Hepatocyte (in vitro differentiated cells): ENCODE results near the gene RBM19. TPM values are rescaled to one million over a fixed set of nuclear protein-coding genes. Genes with fewer than 3 reads are reported as not detected.

Source experiments
- DNase-seq: peaks from one replicate; pipeline ENCODE4 v3.0.0-alpha.2; 2016; ENCODE audit warnings: low spot score
- H2AFZ ChIP-seq: fragments of 200-600 bp; sonication (generic); 2 replicates; pipeline ENCODE4 v1.6.0; 2016; ENCODE audit warnings: antibody characterized with exemption, mild to moderate bottlenecking
- H3K27ac ChIP-seq: fragments of 200-600 bp; sonication (generic); 2 replicates; pipeline ENCODE4 v1.5.1; 2016; ENCODE audit warnings: mild to moderate bottlenecking
- H3K27me3 ChIP-seq: fragments of 200-600 bp; sonication (generic); 2 replicates; pipeline ENCODE4 v1.6.1; 2016
- H3K36me3 ChIP-seq: fragments of 200-600 bp; sonication (generic); replicated peaks from 2 replicates; pipeline ENCODE4 v1.5.1; 2016; ENCODE audit warnings: low read depth; ENCODE audit not compliant: insufficient read depth
- H3K4me1 ChIP-seq: fragments of 200-600 bp; sonication (generic); 2 replicates; pipeline ENCODE4 v1.5.1; 2016; ENCODE audit warnings: mild to moderate bottlenecking, moderate library complexity; ENCODE audit not compliant: insufficient read depth
- H3K4me2 ChIP-seq: fragments of 200-600 bp; sonication (generic); 2 replicates; pipeline ENCODE4 v1.6.0; 2016
- H3K4me3 ChIP-seq: fragments of 200-600 bp; sonication (generic); 2 replicates; pipeline ENCODE4 v1.5.1; 2016; ENCODE audit warnings: mild to moderate bottlenecking
- H3K79me2 ChIP-seq: fragments of 200-600 bp; sonication (generic); 2 replicates; pipeline ENCODE4 v1.6.0; 2017; ENCODE audit warnings: mild to moderate bottlenecking
- H3K9me2 ChIP-seq: fragments of 200-600 bp; sonication (generic); replicated peaks from 2 replicates; pipeline ENCODE4 v1.6.0; 2017; ENCODE audit warnings: mild to moderate bottlenecking; ENCODE audit not compliant: insufficient read depth
- H3K9me3 ChIP-seq: fragments of 200-600 bp; sonication (generic); 2 replicates; pipeline ENCODE4 v1.5.1; 2016; ENCODE audit warnings: low read depth, mild to moderate bottlenecking
- H4K20me1 ChIP-seq: fragments of 200-600 bp; sonication (generic); 2 replicates; pipeline ENCODE4 v1.6.0; 2016; ENCODE audit warnings: mild to moderate bottlenecking; ENCODE audit not compliant: insufficient read depth, poor library complexity, severe bottlenecking
- CTCF ChIP-seq: fragments of 200-600 bp; sonication (generic); IDR thresholded peaks from 2 replicates; pipeline ENCODE4 v1.5.1; 2016; ENCODE audit warnings: antibody characterized with exemption, mild to moderate bottlenecking; ENCODE audit not compliant: poor library complexity
- EZH2 ChIP-seq: fragments of 200-600 bp; sonication (generic); IDR thresholded peaks from 2 replicates; pipeline ENCODE4 v1.6.1; 2016; ENCODE audit warnings: antibody characterized with exemption, mild to moderate bottlenecking, borderline replicate concordance
- EZH2phosphoT487 ChIP-seq: fragments of 200-600 bp; sonication (generic); IDR thresholded peaks from one replicate; pipeline ENCODE4 v1.6.1; 2018; ENCODE audit warnings: antibody characterized with exemption, mild to moderate bottlenecking, low read depth, moderate library complexity; ENCODE audit not compliant: unreplicated experiment, severe bottlenecking
- WGBS: methylation state at CpG from one replicate; pipeline ENCODE4 v1.1.6; 2016; ENCODE audit warnings: low lambda C conversion rate; ENCODE audit errors: missing lambda C conversion rate; 5-methylcytosine and 5-hydroxymethylcytosine counted together
- polyA plus RNA-seq: library from polyadenylated mRNA; unstranded; fragments of >200 nt; fragmentation: Nextera tagmentation; extraction: Ambion mirVana; gene quantifications from 2 replicates; pipeline ENCODE4 v1.2.1, GENCODE V29; 2016
- total RNA-seq: library from RNA; depleted of rRNA; stranded (reverse); fragments of >200 nt; gene quantifications from 2 replicates; pipeline ENCODE4 v1.2.3, GENCODE V29; 2014

RBM19 gene
- total and polyA plus RNA-seq, 2 experiments from 2014 or later = 14.5 to 16.8 TPM

- no peaks in the 10 kb centered on the region for H3K4me1 ChIP-seq
- H3K4me2 ChIP-seq = peak overlapping the region; percentile 56
- no peaks in the 10 kb centered on the region for H3K9me2 ChIP-seq
- no peaks in the 10 kb centered on the region for H3K79me2 ChIP-seq
- 74% methylated on average over 23 of the region's 23 CpGs for WGBS
- no peaks in the 10 kb centered on the region for H4K20me1 ChIP-seq
- no peak overlapping the region for H3K27ac ChIP-seq
- no peak overlapping the region for H2AFZ ChIP-seq
- no peak overlapping the region for H3K4me3 ChIP-seq
- H3K27me3 ChIP-seq = no peaks in the 10 kb centered on the region
- no peak for DNase-seq
- TF ChIP-seq CTCF (no peak), EZH2 (no peak), EZH2phosphoT487 (no peak)
- H3K36me3 ChIP-seq = no peaks in the 10 kb centered on the region
- no peaks in the 10 kb centered on the region for H3K9me3 ChIP-seq
Observed at GRCh38 chr12:113889891-113890581, 76.1 kb downstream of the RBM19 start.

GRCh38 chr12:113889076-113889475 lies 77.0 kb downstream of the RBM19 start:
- no peaks in the 10 kb centered on the region for H4K20me1 ChIP-seq
- no peak overlapping the region for H3K27ac ChIP-seq
- no peaks in the 10 kb centered on the region for H3K27me3 ChIP-seq
- H3K36me3 ChIP-seq = no peaks in the 10 kb centered on the region
- no peak overlapping the region for H3K4me3 ChIP-seq
- no peaks in the 10 kb centered on the region for H3K9me3 ChIP-seq
- no peaks in the 10 kb centered on the region for H3K79me2 ChIP-seq
- WGBS = 73% methylated on average over 3 of the region's 3 CpGs
- H3K9me2 ChIP-seq = no peaks in the 10 kb centered on the region
- TF ChIP-seq EZH2 (no peak), EZH2phosphoT487 (no peak), CTCF (no peak)
- no peak overlapping the region for H2AFZ ChIP-seq
- peak overlapping the region; percentile 56 for H3K4me2 ChIP-seq
- H3K4me1 ChIP-seq = no peaks in the 10 kb centered on the region
- no peak for DNase-seq

GRCh38 chr12:113888435-113888834 lies 77.7 kb downstream of the RBM19 start:
- Histone ChIP-seq H3K9me3 (no peaks in the 10 kb centered on the region), H3K9me2 (no peaks in the 10 kb centered on the region), H3K36me3 (no peaks in the 10 kb centered on the region), H3K4me1 (no peaks in the 10 kb centered on the region), H3K27ac (no peak overlapping the region), H3K4me3 (no peak overlapping the region), H3K27me3 (no peaks in the 10 kb centered on the region), H4K20me1 (no peaks in the 10 kb centered on the region), H3K79me2 (no peaks in the 10 kb centered on the region), H3K4me2 (no peak overlapping the region), H2AFZ (no peak overlapping the region)
- WGBS = 96% methylated on average over 2 of the region's 2 CpGs
- TF ChIP-seq CTCF = no peak
- DNase-seq = no peak

- H3K4me1 ChIP-seq = no peaks in the 10 kb centered on the region
- no peak overlapping the region for H3K4me3 ChIP-seq
- DNase-seq = no peak
- WGBS = 86% methylated on average over 3 of the region's 3 CpGs
- no peaks in the 10 kb centered on the region for H3K9me3 ChIP-seq
- no peak overlapping the region for H2AFZ ChIP-seq
- H3K9me2 ChIP-seq = no peaks in the 10 kb centered on the region
- H3K27ac ChIP-seq = no peak overlapping the region
- no peak overlapping the region for H3K4me2 ChIP-seq
- no peaks in the 10 kb centered on the region for H3K36me3 ChIP-seq
- no peaks in the 10 kb centered on the region for H3K27me3 ChIP-seq
- no peak for TF ChIP-seq CTCF
- TF ChIP-seq EZH2 = no peak
- TF ChIP-seq EZH2phosphoT487 = no peak
- H4K20me1 ChIP-seq = no peaks in the 10 kb centered on the region
- no peaks in the 10 kb centered on the region for H3K79me2 ChIP-seq
Observed at GRCh38 chr12:113887906-113888305, 78.2 kb downstream of the RBM19 start.
